Suppressor macrophage treated with lipopolysaccharide for 1 hour (primary cell): ENCODE measurements around the gene HIPK1.
A peak's percentile ranks its signal among the peaks of the same experiment; 100 is the strongest.

Experiments
- DNase-seq, 3 donors: peaks; one replicate each; pipeline ENCODE4 v3.0.0-alpha.2; 2020 to 2022

The HIPK1 gene

DNA sequence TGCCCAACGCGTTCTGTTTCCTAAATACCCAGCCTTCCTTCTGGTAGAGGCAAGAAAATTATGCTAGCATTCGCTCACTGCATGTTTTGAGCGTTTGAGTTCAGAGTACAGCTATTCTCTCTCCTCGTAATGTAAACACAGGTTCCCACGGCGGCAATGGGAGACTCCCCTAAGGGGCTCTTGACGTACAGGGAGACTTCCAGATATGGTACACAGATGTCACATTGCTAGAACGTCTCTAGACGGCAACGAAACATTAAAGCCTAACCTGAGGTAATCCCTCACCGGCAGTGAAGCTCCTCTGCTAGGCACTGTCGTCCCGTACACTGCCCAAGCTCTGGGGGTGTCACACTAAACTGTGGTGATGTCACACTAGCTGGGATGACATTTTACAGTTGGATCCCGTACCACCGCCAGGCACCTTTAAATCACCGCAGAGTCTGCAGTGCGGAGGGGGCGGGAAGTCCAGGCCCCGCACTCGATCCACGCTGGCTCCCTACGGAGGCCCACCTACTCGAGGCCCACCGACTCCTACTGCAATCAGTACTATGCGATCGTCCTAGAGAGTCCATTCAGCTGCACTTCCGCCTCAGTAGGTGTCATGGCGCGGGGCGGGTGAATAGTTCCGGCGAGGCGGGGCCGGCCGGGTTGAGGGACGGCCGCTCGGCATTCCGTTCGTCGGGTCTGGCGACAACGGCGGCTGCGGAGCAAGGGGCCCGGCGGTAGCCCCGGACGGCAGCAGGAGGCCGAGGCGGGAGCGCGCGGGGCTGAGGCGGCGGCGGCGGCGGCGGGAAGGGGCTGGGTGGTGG, at the start of gene HIPK1:
Gene HIPK1 (plus strand): TSS at position 384 of the 809 bp plus-strand sequence.
- peak; percentile 94 to 97 (median 96) for DNase-seq

DNA sequence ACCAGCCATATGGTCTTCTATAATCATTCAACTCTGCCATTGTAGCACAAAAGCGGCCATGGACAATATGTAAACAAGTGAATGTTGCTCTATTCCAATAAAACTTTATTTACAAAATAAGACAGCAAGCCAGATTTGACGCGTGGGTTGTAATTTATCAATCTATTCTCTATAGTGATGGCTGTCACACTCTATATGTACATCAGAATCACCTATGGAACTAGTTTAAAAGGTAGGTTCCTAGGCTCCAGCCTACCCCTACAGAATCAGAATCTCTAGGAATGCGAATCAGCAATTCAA, 49.4 kb upstream of the HIPK1 start:
- DNase-seq, result no peak

DNA sequence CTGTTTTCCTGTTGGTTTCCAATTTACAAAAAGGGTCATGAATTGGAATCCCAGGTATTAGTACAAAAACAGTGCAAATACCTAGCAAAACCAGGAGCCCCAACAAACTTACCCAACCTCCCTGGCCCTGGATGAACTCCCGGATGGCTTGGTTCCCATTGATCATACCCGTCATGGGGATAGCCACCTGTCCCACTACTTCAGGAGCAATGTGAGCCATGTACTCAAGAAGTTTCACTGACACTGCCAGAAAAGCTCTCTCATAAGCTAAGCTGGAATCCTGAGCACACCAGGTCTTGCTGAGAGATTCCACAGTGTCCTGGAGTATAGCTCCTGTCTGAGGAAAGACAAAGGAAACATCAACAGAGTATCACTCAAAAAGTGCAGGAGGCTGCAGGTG, 47.5 kb upstream of the HIPK1 start:
- DNase-seq, result no peak

- DNase-seq, result no peak
These were observed 42.4 kb upstream of the HIPK1 start for GRCh38 chr1:113886417-113887401.

DNA sequence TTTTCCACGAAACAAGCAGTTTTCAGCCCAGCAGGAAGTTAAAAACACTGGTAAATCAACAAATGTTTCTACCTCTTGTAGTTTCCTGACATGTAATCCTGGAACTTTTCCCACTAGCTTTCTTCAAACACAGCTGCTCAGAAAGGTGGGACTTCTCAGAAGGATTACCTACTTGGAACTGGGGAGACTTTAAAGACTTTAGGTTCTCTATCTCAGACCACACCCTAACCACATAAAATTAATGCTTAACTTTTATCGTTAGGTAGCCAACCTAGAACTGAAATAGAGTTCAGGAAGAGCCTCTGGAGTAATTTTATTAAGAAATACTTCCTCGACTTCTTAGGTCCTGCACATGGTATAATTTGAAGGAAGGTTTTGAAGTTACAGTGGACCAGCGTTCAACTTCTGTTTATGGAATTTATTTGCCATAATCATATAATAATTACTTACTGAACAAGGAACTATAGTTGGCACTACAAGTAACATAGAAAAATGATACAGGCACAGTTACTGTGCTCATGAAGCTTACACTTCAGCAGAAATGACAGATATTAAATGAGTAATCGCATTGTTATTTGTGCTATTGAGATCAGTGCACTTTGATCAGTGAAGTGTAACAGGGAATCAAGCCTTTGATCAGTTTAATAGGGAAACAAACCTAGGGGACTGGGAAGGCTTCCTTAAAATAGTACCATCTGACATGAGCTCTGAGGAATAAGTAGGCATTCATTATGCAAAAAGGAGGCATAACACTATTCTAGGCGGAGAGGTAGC, 41.5 kb upstream of the HIPK1 start, which contains the start of gene BCL2L15:
Gene BCL2L15 (minus strand): TSS at position 180 of the 774 bp plus-strand sequence. CDS start 206 bp downstream, outside the sequence.
- no peak for DNase-seq

DNA sequence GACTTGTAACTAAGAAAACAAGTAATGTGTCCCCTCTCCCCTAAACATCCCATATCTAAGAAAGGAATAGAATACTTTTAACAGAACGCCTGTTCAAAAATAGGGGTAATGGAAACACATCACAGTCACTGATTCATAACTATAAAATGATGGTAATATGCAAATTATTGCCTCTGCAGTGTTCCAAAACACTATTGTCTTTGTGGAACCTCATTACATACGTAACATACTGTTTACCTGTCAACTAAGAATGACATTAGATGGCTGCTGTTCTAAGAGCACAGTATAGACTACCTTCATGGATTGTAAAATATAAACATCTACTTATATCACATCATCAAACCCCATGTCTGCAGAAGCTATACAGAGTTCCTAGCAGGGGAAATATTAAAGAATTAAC, 38.3 kb upstream of the HIPK1 start:
- no peak for DNase-seq

GRCh38 chr1:113891631-113892220, 37.4 kb upstream of the HIPK1 start:
- no peak for DNase-seq

DNA sequence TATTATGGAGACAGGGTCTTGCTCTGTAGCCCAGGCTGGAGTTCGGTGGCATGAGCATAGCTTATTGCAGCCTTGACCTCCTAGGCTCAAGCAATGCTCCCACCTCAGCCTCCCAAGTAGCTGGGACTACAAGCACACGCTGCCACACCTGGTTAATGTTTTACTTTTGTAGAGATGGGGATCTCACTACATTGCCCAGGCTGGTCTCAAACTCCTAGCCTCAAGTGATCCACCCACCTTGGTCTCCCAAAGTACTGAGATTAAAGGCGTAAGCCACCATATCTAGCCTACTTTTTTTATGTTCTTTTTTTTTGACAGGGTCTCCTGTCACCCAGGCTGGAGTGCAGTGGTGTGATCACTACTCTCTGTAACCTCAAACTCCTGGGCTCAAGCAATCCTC, 35.9 kb upstream of the HIPK1 start:
- DNase-seq, result no peak

DNA sequence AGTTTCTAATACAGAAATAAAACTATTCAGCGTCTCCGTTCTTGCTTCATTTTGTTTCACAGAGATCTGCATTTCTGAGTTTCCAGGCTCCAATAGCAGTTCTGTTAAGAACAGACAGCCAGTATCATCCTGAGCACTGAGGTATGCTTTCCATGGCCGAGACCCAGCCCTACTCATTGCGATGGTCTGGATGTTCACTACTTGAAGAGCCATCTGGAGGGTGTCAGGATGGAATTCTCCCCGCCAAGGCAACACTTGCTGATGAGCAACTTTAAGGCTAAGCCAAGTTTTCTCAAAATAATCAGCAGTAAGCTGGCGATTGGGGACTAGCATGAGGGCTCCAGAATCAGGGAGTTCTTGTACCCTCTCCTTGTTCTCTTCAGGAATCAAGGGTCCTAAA, 34.0 kb upstream of the HIPK1 start:
- DNase-seq, result no peak

DNA sequence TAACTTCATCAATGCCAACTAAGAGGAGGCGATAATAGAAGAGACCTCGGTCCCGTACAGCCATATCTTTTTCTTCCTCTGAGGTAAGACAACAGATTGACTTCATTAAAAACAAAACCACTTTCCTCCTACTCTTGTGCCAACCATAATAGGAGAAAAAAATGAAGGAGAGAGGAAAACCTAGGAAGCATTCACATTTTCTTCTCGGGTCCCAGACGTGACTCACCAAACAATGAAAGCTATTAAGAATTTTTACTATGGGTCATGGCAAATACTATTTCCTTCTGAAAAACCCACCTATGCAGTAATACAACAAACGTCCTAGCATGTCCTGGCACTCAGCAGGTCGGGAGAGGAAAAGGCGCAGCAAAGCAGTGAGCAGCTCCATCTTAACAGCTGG, 33.2 kb upstream of the HIPK1 start:
- DNase-seq, result no peak

DNA sequence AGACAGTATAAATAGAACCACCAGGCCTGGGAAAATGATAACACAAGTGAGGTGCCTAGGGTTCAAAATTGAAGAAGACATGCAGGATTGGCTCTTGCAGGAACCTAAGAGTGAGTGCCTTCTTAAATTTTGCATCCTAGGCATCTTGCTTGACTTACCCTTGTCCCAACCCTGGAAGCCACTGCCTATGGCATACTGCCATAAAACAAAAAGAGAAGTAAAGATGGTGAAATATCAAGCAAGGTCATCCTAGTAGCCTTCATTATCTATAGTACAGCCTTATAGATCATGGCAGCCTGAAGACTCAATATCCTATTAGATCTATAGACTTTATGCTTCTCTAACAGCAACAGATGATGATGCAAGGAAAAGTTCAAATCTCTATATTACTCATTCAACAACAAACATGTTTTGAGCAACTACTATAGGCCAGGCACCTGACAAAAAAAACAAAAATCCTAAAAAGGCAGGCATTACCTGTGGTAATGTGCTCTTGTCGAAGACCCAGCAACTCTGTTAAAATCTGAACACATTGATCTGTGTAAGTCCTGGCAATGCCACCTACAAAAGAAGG, 30.8 kb upstream of the HIPK1 start:
- peak; percentile 10 to 39 (median 33) for DNase-seq

DNA sequence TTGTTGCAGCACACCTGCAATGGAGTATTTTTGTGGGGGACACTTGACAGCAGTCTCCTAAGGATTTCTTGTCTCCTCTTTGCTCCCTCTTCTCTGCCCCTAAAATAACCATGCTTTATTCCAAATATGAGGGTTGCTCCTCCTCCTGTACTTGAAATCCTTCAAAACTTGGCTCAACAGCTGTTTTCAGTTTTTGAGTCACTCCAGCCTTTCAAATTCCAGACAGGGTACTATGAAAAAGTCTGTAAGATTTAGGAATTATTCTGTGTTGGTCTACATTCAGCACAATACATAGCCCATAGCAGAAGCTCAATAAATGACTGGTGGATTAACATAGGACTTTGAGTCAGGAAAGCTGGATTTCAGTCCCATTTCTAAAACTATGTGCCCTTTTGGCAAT, 30.0 kb upstream of the HIPK1 start:
- DNase-seq, result no peak

- no peak for DNase-seq
These were observed 27.9 kb upstream of the HIPK1 start for GRCh38 chr1:113901191-113901590.

GRCh38 chr1:113903501-113904292, 25.4 kb upstream of the HIPK1 start:
- DNase-seq, result no peak

DNA sequence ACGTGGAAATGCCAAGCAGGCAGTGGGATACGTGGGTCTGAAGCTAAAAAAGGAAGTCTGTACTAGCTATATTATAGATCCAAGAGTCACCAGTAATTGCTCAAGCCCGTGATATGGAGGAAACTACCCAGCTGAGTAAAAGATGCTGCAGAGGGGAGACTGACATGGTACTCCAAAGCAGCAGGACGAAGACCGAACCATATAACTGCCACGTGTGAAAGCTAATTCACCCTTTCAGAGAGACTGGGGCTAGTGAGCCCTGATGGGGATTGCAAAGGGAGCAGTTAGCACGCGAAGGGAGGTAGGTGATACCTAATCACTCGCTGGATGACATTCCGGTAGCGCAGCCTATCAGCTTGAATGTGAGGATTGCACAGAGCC, 24.8 kb upstream of the HIPK1 start:
- peak; percentile 68 to 81 (median 74) for DNase-seq

GRCh38 chr1:113904674-113905434, 24.3 kb upstream of the HIPK1 start, which contains the start of the genes AP4B1 and DCLRE1B:
TSS of gene AP4B1 (minus strand) at chr1:113904799. CDS start at chr1:113904717, 82 bp downstream.
TSS of gene DCLRE1B (plus strand) at chr1:113905326. CDS start at chr1:113905587, 261 bp downstream.
- DNase-seq, result peak; percentile 99 to 100 (median 100)

GRCh38 chr1:113905435-113905861, 23.7 kb upstream of the HIPK1 start:
- DNase-seq, result peak in 1 of 3 donors; percentile 18

- no peak for DNase-seq
These were observed 16.4 kb upstream of the HIPK1 start for GRCh38 chr1:113912594-113913311.

DNA sequence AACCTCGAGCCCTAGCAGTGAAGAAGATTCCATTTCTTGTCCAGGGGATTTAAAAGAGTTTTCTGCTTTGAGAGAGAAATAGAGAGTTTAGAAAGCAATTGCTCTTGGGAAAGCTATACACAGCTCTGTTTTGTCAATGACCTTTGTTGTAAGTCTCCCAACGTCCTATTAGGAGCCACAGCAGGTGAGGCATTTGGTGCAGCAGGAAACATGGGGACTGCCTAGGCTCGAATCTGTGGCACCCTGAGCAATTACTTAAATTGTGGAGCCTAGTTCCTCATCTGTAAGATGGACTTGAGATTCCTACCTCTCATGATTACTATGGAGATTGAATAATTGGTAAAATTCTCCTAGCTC, 15.8 kb upstream of the HIPK1 start:
- DNase-seq, result no peak
